Upper lobe of left lung (tissue), 4 donors: Measurements from ENCODE around the gene KIF21B.

Experiments
- CTCF ChIP-seq, 6 experiments: fragments of 450-650 bp in 4 of 6; fragments of 200-600 bp in 2 of 6; sonication (generic) in 2 of 6; IDR thresholded peaks; one replicate each; pipeline ENCODE4 v1.5.1; 2016 to 2019; ENCODE audit warnings: antibody characterized with exemption in 6 of 6
- POLR2A ChIP-seq, 4 donors: fragments of 450-650 bp; IDR thresholded peaks; one replicate each; pipeline ENCODE4 v1.5.1; 2016 to 2017; ENCODE audit warnings: antibody characterized with exemption in 4 of 4, mild to moderate bottlenecking in 2 of 4

GRCh38 chr1:200959411-200959921 lies 64.0 kb downstream of the KIF21B start:
- no peak for TF ChIP-seq CTCF (IDR thresholded peaks at IDR 0.05)
- TF ChIP-seq POLR2A (IDR thresholded peaks at IDR 0.05) = no peak
